Right lobe of liver (tissue), 4 donors: Measurements from ENCODE around the gene PFN1.

ENCODE experiments used
- CTCF ChIP-seq, 4 donors: fragments of 200-600 bp in 3 of 4; fragments of 450-650 bp in 1 of 4; IDR thresholded peaks; one replicate each; pipeline versions ENCODE4 v1.5.1 to v1.8.0; 2016 to 2022; ENCODE audit warnings: antibody characterized with exemption in 4 of 4, mild to moderate bottlenecking in 2 of 4
- POLR2A ChIP-seq: fragments of 450-650 bp; IDR thresholded peaks from one replicate; pipeline ENCODE4 v1.6.1; 2017; ENCODE audit warnings: antibody characterized with exemption, mild to moderate bottlenecking
- donor health status: DM: no; HTN: no; CAD: no.
- donor health status: DM: no; HTN: no; CAD: no.
- donor health status: DM: no; HTN: yes; CAD: no.

- TF ChIP-seq CTCF (IDR thresholded peaks at IDR 0.05) = no peak
- TF ChIP-seq POLR2A = no peak
Observed at GRCh38 chr17:4973256-4974114, 25.2 kb upstream of the PFN1 start.
